GM18502 (cell line): ENCODE results near the gene DYNLT2.

Source experiments
- ATAC-seq: cut with Tn5 transposase; IDR thresholded peaks from one replicate; pipeline ENCODE4 v1.9.1; 2021; ENCODE audit warnings: mild to moderate bottlenecking; ENCODE audit not compliant: unreplicated experiment, poor library complexity

DYNLT2 gene

GRCh38 chr6:169751242-169752073 lies at the start of gene DYNLT2, which contains the start of gene ERMARD:
DYNLT2 (minus strand) TSS chr6:169751572; CDS start chr6:169751458, 114 bp downstream.
ERMARD (plus strand) TSS chr6:169751622; CDS start chr6:169751658, 36 bp downstream.
- ATAC-seq = peak; percentile 96

DNA sequence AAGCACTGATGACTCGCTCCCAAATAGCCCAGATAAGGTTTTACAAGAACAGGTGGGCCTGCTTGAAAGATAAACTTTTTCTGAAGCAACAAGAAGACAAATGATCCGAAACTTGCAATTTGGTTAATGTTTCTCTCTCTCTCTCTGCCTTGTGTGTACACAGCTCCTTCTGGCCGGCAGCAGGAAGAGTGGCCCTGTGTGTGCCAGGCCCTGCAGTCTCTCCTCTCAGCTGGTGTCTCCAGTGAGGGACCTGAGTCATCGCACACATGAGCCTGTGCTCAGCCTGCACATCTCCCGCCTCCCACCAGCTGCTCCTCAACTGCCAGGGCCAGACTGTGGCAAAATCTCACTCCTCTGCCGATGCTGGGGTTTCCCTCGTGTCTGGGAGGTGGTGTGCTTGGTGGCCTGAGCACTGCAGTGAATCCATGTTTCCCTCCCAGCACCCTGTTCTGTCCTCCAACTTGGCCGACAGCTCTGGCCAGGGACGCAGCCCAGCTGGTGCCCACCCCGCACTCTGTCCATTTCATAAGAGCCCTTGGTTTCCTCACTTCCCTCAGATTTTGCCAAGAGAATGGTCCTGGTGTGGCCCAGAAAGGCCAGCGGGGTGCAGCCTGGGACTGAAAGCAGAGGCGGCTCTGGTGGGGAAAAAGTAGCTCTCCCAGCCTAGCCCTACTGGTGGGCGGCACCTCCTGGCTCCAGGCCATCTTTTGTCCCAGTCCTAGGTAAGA lies 49.5 kb upstream of the DYNLT2 start:
- no peak for ATAC-seq

- ATAC-seq = no peak
Measured at GRCh38 chr6:169800116-169800667, 48.8 kb upstream of the DYNLT2 start.

- ATAC-seq = no peak
Measured at GRCh38 chr6:169799474-169799926, 48.1 kb upstream of the DYNLT2 start.

DNA sequence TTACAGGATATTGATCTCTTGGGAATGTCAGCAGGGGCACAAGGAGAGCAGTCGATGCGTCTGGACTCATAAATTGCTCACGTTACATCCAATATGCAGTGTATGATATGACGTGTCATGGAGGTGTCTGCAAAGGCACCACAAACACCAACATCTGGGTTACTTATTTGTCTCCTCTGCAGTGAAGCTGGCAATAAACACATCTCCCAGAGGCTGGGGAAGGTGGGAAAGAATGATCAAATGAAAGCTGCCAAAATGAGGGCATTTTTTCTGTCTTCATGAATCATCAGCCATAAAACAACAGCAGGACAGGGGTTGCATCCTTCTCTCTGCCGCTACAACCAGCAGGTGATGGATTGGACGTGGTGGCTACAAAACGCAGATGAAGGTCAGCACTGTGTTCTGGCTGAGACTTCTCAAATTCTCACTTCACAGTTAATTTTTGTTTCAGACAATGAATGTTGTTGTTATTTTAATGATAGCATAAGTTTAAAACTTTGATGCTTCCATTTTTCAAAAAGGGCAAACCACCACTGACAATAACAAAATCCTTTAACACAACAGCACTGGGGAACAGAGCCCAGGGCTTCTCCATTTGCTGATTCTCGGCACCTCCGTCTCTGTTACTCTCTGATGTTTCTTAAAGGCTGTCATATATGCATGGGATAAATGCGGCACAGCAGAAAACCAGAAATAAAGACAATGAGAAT lies 47.5 kb upstream of the DYNLT2 start:
- ATAC-seq = no peak

DNA sequence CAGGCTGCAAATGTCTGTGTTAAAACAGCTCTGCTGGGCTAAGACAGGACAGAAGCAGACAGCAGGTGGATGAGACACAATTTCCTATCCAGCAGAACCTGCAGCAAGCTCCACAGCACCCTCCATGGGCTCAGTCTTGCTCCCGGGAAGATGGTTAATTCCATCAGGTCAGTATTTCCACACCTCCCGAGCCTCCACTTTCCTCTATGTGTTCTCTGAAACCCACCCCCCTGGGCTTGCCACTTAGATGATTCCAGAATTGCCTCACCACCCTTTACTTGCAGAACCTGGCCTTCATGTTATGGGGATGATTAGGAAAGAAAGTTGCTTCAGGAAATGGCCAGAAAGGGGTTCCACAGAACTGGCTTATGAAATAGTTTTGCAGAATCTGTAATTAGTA lies 43.8 kb upstream of the DYNLT2 start:
- ATAC-seq = no peak

DNA sequence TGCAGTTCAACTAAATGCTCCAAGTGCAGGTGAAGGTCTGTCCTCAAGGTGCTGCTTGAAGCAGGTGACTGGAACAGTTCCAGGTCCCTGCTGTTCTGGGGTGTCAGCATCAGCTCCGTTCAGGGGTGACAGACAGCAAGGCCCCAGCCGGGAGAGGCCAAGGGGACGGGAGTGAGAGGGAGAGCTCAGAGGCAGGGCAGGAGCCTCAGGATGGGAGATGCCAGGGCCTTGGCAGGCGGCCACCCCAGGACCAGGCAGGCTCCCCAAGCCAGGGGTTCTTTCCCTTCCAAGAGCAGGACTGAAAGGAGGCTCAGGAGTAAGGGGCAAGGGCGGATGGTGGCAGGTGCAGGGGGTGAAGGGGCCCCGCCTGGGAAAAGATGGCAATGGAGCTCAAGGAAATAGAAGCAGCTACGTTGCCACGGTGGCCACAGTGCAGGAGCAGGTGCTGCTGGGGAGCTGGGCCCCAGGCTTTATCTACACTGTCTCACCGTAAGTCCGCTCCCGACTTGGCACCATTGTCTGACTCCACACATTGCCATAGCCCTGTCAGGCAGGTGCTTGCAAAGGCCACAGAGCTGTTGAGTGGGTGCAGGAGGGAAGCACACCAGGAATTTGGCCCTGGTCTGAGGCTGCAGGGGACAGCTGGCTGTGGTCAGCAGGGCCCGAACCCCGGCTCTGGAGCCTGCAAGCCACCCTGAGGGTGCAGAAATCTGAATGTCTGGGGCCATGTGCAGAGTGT lies 43.1 kb upstream of the DYNLT2 start:
- ATAC-seq = no peak

- no peak for ATAC-seq
Measured at GRCh38 chr6:169793408-169793807, 42.0 kb upstream of the DYNLT2 start.

GRCh38 chr6:169792306-169793015 lies 41.1 kb upstream of the DYNLT2 start:
- ATAC-seq = no peak

DNA sequence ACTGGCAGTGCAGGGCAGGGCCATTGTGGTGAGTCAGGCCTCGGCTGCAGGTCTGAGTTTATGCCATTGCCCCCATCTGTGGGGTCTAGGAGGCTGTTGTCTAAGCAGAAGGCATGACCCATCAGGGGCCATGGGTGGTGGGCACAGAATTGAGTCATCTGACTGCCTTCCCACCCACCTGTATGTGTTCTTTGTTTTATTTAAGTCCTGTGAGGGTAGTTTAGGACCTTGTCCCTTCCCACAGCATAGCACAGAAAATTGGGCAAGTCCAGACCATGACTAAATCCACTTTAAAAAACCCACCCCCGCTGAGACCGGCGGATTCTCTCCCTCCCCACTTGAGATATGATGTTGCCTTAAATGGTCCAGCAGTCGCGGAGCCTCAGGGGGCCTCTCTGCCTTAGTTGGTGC lies 40.4 kb upstream of the DYNLT2 start:
- ATAC-seq = no peak

DNA sequence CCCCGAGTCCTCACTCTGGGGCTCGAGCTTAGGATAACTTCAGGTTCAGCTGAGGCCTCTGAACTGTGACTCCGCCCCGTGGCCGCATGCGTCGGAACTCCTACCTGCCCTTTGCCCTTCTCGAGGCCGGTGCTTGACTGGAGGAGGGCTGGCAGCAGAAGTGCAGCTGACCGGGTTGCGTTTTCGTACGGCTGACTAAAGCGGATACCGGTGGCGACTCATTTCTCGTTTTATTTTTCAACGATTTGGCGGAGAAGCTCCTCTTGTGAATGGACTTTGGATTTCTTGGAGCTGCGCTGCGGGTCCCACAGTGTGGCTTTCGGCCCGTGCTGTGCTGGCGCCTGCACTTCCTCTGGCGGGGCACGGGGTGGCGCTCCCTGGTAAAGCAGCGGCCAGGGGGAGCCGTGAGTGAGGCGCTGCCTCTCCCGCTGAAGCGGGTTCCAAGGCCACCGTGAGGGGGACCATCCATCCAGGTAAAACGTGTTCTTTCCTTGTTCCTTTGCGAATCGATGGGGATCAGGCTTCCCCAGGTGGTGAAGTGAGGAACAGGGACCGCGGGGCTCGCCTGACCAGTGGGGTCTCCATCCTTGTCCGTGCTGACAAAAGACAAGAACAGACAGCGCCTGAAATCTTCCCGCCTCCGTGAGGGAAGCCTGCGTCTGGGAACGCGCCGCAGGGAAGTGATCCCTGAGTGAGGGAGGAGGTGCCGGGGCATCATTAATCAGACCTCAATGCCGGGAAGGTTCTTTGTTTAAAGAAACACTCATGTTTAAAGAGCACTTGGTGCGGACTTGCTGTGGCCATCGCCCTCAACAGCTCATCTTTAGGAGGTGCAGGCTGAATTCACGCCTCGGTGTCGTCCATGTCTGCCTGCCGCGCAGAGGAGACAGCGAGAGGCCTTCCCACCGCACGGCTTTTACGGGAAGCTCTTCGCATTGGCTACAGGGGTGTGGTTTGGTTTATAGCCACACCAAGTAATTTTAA lies 38.9 kb upstream of the DYNLT2 start:
- peak; percentile 96 for ATAC-seq

DNA sequence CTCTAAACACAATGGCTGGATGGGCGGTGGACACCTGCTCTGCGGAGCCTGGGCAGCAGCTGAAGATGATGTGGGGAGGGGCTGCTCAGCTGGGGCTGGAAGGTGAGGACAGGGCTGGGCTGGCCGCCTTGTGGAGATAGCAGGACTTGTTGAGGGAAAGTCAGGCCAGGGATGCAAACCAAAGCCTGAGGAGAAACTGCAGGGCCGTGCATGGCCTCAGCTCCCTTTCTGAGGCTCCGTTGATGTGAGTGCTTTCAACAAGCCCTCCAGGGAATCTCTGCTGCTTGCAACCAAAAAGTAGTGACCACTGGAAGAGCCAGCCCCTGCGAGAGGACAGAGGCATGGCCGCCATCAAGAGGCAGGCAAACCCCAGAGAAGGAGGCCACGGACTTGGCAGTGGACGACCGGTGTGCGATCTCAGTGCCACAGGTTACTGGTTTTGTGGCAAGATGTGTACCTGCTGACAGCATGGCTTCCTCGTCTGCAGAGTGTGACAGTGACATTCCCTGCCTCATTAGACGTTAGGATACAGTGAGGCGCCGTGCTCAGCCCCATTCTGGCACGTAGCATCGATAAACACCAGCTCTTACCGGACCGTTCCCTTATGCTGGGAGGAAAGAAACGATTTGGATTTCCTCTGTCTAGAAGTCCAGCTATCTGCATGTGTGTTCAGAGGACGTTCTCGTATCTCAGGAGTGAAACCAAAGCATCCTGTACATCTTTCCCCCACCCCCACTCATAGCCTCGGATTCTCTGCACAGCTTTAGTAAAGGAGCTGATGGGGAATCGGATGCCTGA lies 38.0 kb upstream of the DYNLT2 start:
- no peak for ATAC-seq

DNA sequence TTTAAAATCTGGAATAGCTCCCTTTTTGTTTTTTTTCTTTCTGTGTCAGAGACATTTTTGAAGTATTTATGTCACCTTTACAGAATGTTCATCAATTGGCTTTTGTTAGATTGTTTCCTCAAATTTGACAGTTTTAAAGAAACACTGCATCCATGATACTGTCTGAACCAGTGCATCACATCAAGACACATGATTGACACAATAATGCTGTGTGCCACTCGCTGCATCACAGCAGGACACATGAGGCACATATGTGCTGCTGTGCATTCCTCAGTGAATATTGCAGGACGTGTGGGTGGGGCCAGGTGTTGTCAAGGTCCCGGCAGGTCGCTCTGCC lies 37.4 kb upstream of the DYNLT2 start:
- no peak for ATAC-seq

GRCh38 chr6:169787797-169788196 lies 36.4 kb upstream of the DYNLT2 start:
- ATAC-seq = no peak

GRCh38 chr6:169786349-169786748 lies 35.0 kb upstream of the DYNLT2 start:
- no peak for ATAC-seq

DNA sequence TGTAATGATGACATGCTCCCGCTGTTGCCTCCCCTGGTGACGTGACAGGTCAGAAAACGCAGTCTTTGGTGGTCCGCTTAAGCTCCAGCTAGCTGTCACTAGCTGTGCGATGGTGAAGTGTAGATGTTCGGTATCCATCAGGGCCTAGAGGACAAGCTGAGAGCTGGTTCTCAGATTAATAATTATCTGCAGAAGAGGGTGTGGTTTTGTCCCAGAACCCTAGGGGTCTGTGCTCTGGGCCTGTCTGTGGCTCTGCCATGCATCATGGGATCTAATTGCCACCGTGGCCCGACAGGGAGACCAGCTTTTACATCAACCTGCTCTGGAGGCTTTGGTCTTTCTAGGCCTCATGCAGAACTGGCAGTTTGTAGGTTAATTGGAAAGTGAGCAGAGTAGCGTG lies 34.2 kb upstream of the DYNLT2 start:
- no peak for ATAC-seq

DNA sequence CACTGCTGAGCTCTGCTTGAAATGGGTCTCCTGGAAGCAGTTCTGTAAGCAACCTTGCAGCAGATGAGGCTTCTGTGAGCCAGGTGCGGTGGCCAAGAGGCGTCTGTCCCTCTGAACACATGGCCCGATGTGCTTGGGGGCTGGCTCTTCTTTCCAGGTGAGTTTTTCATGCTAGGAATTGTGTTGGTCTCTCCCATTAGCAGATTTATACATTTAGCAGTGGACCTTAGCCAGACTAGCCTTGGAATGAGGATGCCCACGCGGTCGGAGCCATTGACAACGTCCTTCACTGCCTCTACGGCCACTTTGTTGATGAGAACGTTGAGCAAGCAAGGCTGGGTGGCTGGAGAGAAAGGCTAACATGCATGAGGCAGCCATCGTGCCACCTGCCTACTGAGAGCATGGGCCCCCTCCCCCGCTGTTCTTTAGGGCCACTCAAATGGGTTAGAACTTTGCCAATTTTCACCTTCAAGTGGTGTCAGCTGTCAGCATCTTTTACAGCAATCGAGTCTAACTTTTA lies 33.5 kb upstream of the DYNLT2 start:
- ATAC-seq = no peak
